Endothelial cell of umbilical vein (primary cell): ENCODE results near the gene COL5A1. TPM values are rescaled to one million over a fixed set of nuclear protein-coding genes. Genes with fewer than 3 reads are reported as not detected.
A peak's percentile ranks its signal among the peaks of the same experiment; 100 is the strongest.

Source experiments
- BruUV-seq: library from RNA; stranded (reverse); fragments of 400-500 nt; replicated peaks from 2 replicates; lab custom pipeline; 2021; lab: Mats Ljungman, UMichigan
- CTCF ChIA-PET: fragments of 300-600, 350-600 bp; sonication (Branson Sonifier 250); formaldehyde crosslinking; loops from one replicate; lab custom pipeline; 2021; ENCODE audit warnings: antibody characterized with exemption, inconsistent platforms; lab: Charles Lee
- POLR2A ChIA-PET: fragments of 300-600, 350-600 bp; sonication (Branson Sonifier 250); formaldehyde crosslinking; loops from one replicate; lab custom pipeline; 2021; ENCODE audit warnings: antibody characterized with exemption, inconsistent platforms; lab: Charles Lee
- DNase-seq: peaks from one replicate; pipeline ENCODE4 v3.0.0-alpha.2; 2011; ENCODE audit warnings: low read depth, low spot score
- FAIRE-seq: peaks from 2 replicates; lab custom pipeline; 2011; peaks lifted over from hg19 to GRCh38; lab: Jason Lieb, UNC
- H2AFZ ChIP-seq: 2 replicates; pipeline ENCODE4 v1.6.0; 2012; ENCODE audit warnings: low read depth, low read length, control low read depth, inconsistent platforms
- H3K27ac ChIP-seq: 2 replicates; pipeline ENCODE4 v1.5.1; 2011; ENCODE audit warnings: low read depth, mild to moderate bottlenecking, control low read depth, low read length, moderate library complexity; ENCODE audit not compliant: insufficient read depth
- H3K27me3 ChIP-seq, 2 experiments: 2 replicates each; pipeline versions ENCODE4 v1.6.0 to v1.6.1; 2011; ENCODE audit warnings: low read length in 2 of 2, mixed read lengths in 1 of 2; ENCODE audit not compliant: control insufficient read depth in 2 of 2, insufficient read depth in 2 of 2
- H3K36me3 ChIP-seq, 2 experiments: 2 replicates in 1 of 2; 3 replicates in 1 of 2; pipeline ENCODE4 v1.5.1; 2011; ENCODE audit warnings: low read length in 2 of 2, mild to moderate bottlenecking in 1 of 2, moderate library complexity in 1 of 2; ENCODE audit not compliant: control insufficient read depth in 2 of 2, insufficient read depth in 2 of 2; ENCODE audit errors: extremely low read depth in 1 of 2
- H3K4me1 ChIP-seq: 3 replicates; pipeline ENCODE4 v1.5.1; 2011; ENCODE audit warnings: mild to moderate bottlenecking, low read length; ENCODE audit not compliant: control insufficient read depth, insufficient read depth; ENCODE audit errors: extremely low read depth
- H3K4me2 ChIP-seq: 2 replicates; pipeline ENCODE4 v1.6.1; 2011; ENCODE audit warnings: low read length, control low read depth, mixed read lengths; ENCODE audit not compliant: insufficient read depth
- H3K4me3 ChIP-seq, 3 experiments: fragments of 200-600 bp in 1 of 3; sonication (generic), shearing (Covaris generic) in 1 of 3; replicated peaks in 1 of 3; 2 replicates each; pipeline ENCODE4 v1.5.1; 2011 to 2016; ENCODE audit warnings: control low read depth in 3 of 3, low read length in 3 of 3, mild to moderate bottlenecking in 2 of 3, inconsistent platforms in 1 of 3, low read depth in 1 of 3, moderate library complexity in 1 of 3; ENCODE audit not compliant: insufficient read depth in 1 of 3
- H3K79me2 ChIP-seq: 2 replicates; pipeline ENCODE4 v1.6.0; 2012; ENCODE audit warnings: low read length, inconsistent platforms; ENCODE audit not compliant: control insufficient read depth, insufficient read depth
- H3K9ac ChIP-seq: replicated peaks from 2 replicates; pipeline ENCODE3; 2011; ENCODE audit warnings: low read length, control low read depth; ENCODE audit not compliant: insufficient read depth; ENCODE audit errors: extremely low read depth
- H3K9me1 ChIP-seq: replicated peaks from 3 replicates; pipeline ENCODE4 v1.6.0; 2011; ENCODE audit warnings: mild to moderate bottlenecking, low read length; ENCODE audit not compliant: control insufficient read depth, insufficient read depth; ENCODE audit errors: extremely low read depth
- H3K9me3 ChIP-seq: replicated peaks from 2 replicates; pipeline ENCODE4 v1.5.1; 2012; ENCODE audit warnings: low read length, inconsistent platforms; ENCODE audit not compliant: control insufficient read depth, insufficient read depth
- H4K20me1 ChIP-seq: replicated peaks from 2 replicates; pipeline ENCODE3; 2011; ENCODE audit warnings: mild to moderate bottlenecking, low read length; ENCODE audit not compliant: control insufficient read depth, insufficient read depth; ENCODE audit errors: extremely low read depth
- CTCF ChIP-seq, 2 donors: IDR thresholded peaks; 1 replicate in 1 of 2; 2 replicates in 1 of 2; pipeline ENCODE4 v1.5.1; 2011; ENCODE audit warnings: low read length in 2 of 2, mild to moderate bottlenecking in 2 of 2, moderate library complexity in 2 of 2, control low read depth in 1 of 2, inconsistent platforms in 1 of 2, low read depth in 1 of 2; ENCODE audit not compliant: insufficient read depth in 1 of 2; ENCODE audit errors: extremely low read depth in 1 of 2
- GATA2 ChIP-seq: IDR thresholded peaks from 2 replicates; pipeline ENCODE4 v1.7.0; 2011; ENCODE audit warnings: low read depth, mild to moderate bottlenecking, moderate library complexity, mixed read lengths, low read length; ENCODE audit not compliant: insufficient read length, insufficient read depth
- JUN ChIP-seq: IDR thresholded peaks from 2 replicates; pipeline ENCODE4 v1.6.1; 2011; ENCODE audit warnings: borderline replicate concordance, low read depth; ENCODE audit not compliant: insufficient read length, insufficient read depth
- MAX ChIP-seq: IDR thresholded peaks from 2 replicates; pipeline ENCODE4 v1.6.1; 2011; ENCODE audit not compliant: insufficient read depth, insufficient read length
- MYC ChIP-seq: IDR thresholded peaks from one replicate; pipeline ENCODE4 v1.6.1; 2011; ENCODE audit warnings: mild to moderate bottlenecking, low read depth, low read length
- POLR2A ChIP-seq: IDR thresholded peaks from 2 replicates; pipeline ENCODE4 v1.6.1; 2012; ENCODE audit warnings: low read depth, mild to moderate bottlenecking, control low read depth, low read length
- dilution Hi-C: fragments of 300-500 bp; cut with MboI; formaldehyde crosslinking; loops from one replicate; pipeline ENCODE4 v1.15.0; 2019; ENCODE audit warnings: low sequenced_read_pairs; ENCODE audit not compliant: extremely low pct_ligation_motif_present
- intact Hi-C: fragments of 100-400 bp; cut with micrococcal nuclease; formaldehyde crosslinking; loops from one replicate; pipeline ENCODE4 v1.10.0; 2022
- polyA plus RNA-seq, 4 experiments: library from polyadenylated mRNA; depleted of rRNA in 3 of 4; stranded (reverse) in 3 of 4; unstranded in 1 of 4; fragments of >200 nt; gene quantifications; 2 replicates each; pipeline versions ENCODE4 v1.2.1 to v1.2.3, GENCODE V29; 2011 to 2012; ENCODE audit warnings: missing spikeins in 1 of 4
- total RNA-seq: library from RNA; stranded (reverse); gene quantifications from 2 replicates; pipeline ENCODE4 v1.2.3, GENCODE V29; 2021

COL5A1 gene
- total and polyA plus RNA-seq, 2 donors (not counting 3 experiments of a cell fraction or from before 2014, with no cell fraction given): 97.4 to 175 TPM

GRCh38 chr9:134663753-134664415 is 22.3 kb downstream of the COL5A1 start:
- H4K20me1 ChIP-seq: no peaks in the 10 kb centered on the region
- H3K27ac ChIP-seq: no peak overlapping the region
- intact Hi-C loops (no loop called here), dilution Hi-C loops (no loop called here)
- BruUV-seq: no TSS peak
- no peak overlapping the region for H2AFZ ChIP-seq
- no peak overlapping the region for H3K9ac ChIP-seq
- ChIA-PET CTCF (interaction anchor here (2.1 kb wide), 1 partner anchor 214 kb away, joined by 5 read pairs; no protein-coding TSS in a partner anchor), POLR2A (no interaction called here)
- no peaks in the 10 kb centered on the region for H3K9me1 ChIP-seq
- peaks cover 3% of the 10 kb centered on the region for H3K4me1 ChIP-seq
- no peaks in the 10 kb centered on the region for H3K79me2 ChIP-seq
- FAIRE-seq: no peak
- no peaks in the 10 kb centered on the region for H3K27me3 ChIP-seq
- H3K36me3 ChIP-seq: no peaks in the 10 kb centered on the region
- H3K9me3 ChIP-seq: no peaks in the 10 kb centered on the region
- no peak for DNase-seq
- no peak for TF ChIP-seq MAX
- no peak for TF ChIP-seq JUN
- no peak for TF ChIP-seq MYC
- TF ChIP-seq POLR2A: no peak
- TF ChIP-seq CTCF (IDR thresholded peaks at IDR 0.05; ENCODE audit: extremely low read depth in 1 of 2, insufficient read depth in 1 of 2, low read depth in 1 of 2, low read length in 2 of 2): peak in 1 of 2 donors; percentile 3
- no peak for TF ChIP-seq GATA2
- H3K4me3 ChIP-seq: no peak overlapping the region
- no peak overlapping the region for H3K4me2 ChIP-seq
